ENCODE measurements around the gene NFATC1. TPM values are rescaled to one million over a fixed set of nuclear protein-coding genes. Genes with fewer than 3 reads are reported as not detected.

NFATC1 gene
- total RNA-seq, 2 experiments from 2014 or later: 97.2 to 98.3 TPM

DNA sequence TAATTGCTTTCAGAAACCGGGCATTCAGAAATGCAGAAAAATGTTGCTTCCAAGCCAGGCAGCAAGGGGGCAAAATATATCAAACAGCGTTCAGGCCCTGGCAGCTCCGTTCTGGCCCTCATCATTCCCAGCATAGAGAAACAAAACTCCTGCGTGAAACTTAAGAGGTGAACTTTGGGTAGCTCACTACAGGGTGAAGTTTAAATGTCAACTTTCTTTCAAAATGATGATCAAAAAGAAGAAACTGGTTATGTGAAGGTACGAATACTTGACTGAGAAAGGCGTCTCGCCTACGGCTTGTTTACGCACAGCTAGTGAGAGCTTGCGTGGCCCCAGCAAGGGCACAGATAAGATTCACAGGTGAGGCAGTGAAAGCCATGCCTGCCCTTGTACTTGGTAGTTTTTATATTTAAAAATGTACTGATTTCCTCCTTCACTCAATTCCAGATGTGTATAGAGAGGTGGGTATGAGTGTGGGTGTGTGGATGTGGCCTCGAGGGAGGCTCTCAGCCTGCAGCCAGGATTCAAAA, 127.5 kb downstream of the NFATC1 start:
- peak overlapping the region; percentile 100 for H3K27ac Mint-ChIP-seq
- CTCF ChIA-PET: interaction anchor here (0.7 to 2.8 kb wide), 12 partner anchors 15 to 149 kb away, joined by 3 to 37 read pairs (median 8); no protein-coding TSS in a partner anchor
- H3K27me3 Mint-ChIP-seq: no peaks in the 10 kb centered on the region
- H3K4me3 Mint-ChIP-seq: peak overlapping the region; percentile 78
- no peaks in the 10 kb centered on the region for H3K9me3 Mint-ChIP-seq
- DNase-seq: peak; percentile 90
- TF ChIP-seq, protein P1, sequence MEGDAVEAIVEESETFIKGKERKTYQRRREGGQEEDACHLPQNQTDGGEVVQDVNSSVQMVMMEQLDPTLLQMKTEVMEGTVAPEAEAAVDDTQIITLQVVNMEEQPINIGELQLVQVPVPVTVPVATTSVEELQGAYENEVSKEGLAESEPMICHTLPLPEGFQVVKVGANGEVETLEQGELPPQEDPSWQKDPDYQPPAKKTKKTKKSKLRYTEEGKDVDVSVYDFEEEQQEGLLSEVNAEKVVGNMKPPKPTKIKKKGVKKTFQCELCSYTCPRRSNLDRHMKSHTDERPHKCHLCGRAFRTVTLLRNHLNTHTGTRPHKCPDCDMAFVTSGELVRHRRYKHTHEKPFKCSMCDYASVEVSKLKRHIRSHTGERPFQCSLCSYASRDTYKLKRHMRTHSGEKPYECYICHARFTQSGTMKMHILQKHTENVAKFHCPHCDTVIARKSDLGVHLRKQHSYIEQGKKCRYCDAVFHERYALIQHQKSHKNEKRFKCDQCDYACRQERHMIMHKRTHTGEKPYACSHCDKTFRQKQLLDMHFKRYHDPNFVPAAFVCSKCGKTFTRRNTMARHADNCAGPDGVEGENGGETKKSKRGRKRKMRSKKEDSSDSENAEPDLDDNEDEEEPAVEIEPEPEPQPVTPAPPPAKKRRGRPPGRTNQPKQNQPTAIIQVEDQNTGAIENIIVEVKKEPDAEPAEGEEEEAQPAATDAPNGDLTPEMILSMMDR (IDR thresholded peaks at IDR 0.05): no peak
- peaks cover 63% of the 10 kb centered on the region for H3K4me1 Mint-ChIP-seq (ENCODE audit: low read depth)
- peaks cover 24% of the 10 kb centered on the region for H3K36me3 Mint-ChIP-seq (ENCODE audit: low read depth)
- ATAC-seq: peak; percentile 68
- intact Hi-C loops (cut with micrococcal nuclease): loop anchor here (5.0 kb wide), 1 partner anchor 126 kb away; the partner anchor contains the start of gene NFATC1
- POLR2A ChIA-PET: interaction anchor here (0.9 to 2.6 kb wide), 17 partner anchors 12 to 159 kb away, joined by 3 to 25 read pairs (median 4); partner anchors contain the start of gene NFATC1

DNA sequence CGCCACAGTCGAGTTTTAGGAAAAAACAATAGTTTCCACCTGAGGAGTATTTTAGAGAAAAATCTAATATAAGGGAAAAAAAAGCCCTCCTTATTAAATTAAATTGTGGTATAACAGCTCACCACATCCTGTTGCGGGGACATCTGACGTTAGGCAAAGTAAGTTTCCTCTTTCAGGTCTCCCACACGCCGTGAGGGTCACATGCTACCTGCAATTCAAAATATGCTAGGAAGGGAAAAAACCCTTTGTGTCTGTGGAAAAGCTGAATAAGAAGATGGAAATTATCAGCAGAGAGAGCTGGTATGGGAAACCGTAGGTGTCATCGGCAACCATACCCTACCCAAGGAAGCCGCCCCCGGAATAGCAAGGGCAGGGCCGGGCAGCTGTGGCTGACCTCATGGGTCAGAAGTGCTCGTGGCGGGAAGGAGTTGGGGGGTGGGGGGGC, 128.0 kb downstream of the NFATC1 start:
- TF ChIP-seq, protein P1 (IDR thresholded peaks at IDR 0.05): no peak
- Mint-ChIP-seq H3K27ac (peak overlapping the region; percentile 100), H3K9me3 (no peaks in the 10 kb centered on the region), H3K36me3 (ENCODE audit: low read depth) (peaks cover 23% of the 10 kb centered on the region), H3K4me1 (ENCODE audit: low read depth) (peaks cover 60% of the 10 kb centered on the region), H3K4me3 (peak overlapping the region; percentile 78), H3K27me3 (no peaks in the 10 kb centered on the region)
- DNase-seq (peak; percentile 96), ATAC-seq (peak; percentile 50)
- intact Hi-C loops (cut with micrococcal nuclease): loop anchor here (5.0 kb wide), 1 partner anchor 126 kb away; the partner anchor contains the start of gene NFATC1
- ChIA-PET CTCF (interaction anchor here (0.9 to 2.8 kb wide), 12 partner anchors 8 to 149 kb away, joined by 3 to 37 read pairs (median 8); no protein-coding TSS in a partner anchor), POLR2A (interaction anchor here (0.6 to 2.6 kb wide), 21 partner anchors 12 to 162 kb away, joined by 3 to 25 read pairs (median 4); partner anchors contain the start of gene NFATC1)

DNA sequence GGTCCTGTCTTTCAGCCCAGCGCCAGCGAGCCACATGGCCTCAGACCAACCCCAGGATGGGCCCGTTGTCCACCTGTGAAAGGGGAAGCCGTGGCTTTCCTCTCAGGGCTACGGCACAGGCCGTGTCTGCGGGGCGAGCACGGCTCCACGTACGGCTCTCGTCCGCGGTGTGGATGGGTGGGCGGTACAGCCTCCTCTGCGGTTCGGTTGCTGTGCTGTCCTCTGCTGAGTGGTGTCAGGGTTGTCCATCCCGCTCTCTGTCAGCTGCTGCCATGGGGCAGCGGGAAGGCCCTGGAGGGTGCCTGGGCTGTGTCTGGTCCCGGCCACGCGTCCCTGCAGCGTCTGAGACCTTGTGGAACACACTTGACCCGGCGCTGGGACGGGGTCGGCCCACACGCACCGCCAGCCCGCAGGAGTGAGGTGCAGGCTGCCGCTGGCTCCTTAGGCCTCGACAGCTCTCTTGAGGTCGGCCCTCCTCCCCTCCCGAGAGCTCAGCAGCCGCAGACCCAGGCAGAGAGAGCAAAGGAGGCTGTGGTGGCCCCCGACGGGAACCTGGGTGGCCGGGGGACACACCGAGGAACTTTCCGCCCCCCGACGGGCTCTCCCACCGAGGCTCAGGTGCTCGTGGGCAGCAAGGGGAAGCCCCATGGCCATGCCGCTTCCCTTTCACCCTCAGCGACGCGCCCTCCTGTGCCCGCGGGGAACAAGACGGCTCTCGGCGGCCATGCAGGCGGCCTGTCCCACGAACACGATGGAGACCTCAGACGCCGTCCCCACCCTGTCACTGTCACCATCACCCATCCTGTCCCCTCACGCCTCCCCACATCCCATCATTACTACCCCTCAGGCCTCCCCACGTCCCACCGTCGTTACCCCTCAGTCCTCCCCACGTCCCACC, 128.7 kb downstream of the NFATC1 start:
- ATAC-seq: peak; percentile 32
- TF ChIP-seq, protein P1 (IDR thresholded peaks at IDR 0.05): no peak

DNA sequence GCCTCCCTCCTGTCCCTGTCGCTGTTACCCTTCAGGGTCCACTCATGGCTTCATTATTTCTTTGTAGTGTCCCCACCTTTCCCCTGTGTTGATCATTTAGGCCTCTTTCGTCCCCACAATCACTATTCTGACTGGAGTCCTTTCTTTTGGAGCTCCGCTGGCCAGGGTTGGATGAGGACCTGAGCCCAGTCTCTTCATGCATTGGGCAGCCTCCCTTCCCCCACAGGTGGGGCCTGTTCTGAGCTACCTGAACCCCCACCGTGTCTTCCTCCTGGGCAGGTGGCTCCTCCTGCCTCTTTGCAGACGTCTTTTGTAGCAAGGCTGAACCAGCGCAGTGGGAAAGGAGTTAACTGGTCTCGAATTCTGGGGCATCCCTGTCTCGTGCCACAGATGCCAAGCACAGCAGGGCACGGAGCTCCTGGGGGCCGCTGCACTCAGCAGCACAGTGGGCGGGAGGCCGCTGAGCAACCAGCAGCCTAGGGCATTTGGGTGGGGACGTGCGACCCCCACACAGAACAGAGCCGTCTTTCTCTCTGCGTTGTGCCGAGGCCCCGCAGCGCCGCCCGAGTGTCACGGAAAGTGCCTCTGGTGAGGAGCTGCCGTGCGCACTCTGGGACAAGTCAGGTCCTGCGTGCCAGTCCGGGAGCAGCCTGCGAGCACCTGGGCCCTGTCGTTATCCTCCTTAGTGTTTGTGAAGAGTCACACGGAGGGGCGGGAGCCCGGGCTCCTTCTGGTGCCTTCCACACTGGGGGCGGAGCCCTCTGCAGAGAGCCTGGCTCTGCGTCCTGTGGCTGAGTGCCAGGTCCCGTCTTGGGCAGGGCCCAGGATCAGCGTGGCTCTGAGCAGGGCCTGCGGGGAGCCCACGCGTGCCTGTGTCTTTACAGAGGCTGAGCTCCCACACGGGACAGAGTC, 130.1 kb downstream of the NFATC1 start:
- Mint-ChIP-seq H3K9me3 (no peaks in the 10 kb centered on the region), H3K36me3 (ENCODE audit: low read depth) (peaks cover 29% of the 10 kb centered on the region), H3K27me3 (no peaks in the 10 kb centered on the region), H3K4me3 (peak overlapping the region; percentile 37), H3K27ac (peak overlapping the region; percentile 89), H3K4me1 (ENCODE audit: low read depth) (peaks cover 42% of the 10 kb centered on the region)
- TF ChIP-seq, protein P1 (IDR thresholded peaks at IDR 0.05): no peak
- ATAC-seq (no peak), DNase-seq (no peak)
- intact Hi-C loops (cut with micrococcal nuclease): no loop called here
- ChIA-PET CTCF (interaction anchor here (7.0 kb wide), 1 partner anchor 145 kb away, joined by 88 read pairs; no protein-coding TSS in a partner anchor), POLR2A (interaction anchor here (1.2 to 1.4 kb wide), 2 partner anchors 128 to 132 kb away, joined by 4 read pairs; no protein-coding TSS in a partner anchor)

More for the DNA sequence above, 128.7 kb downstream of the NFATC1 start:
- H3K27ac Mint-ChIP-seq: peak overlapping the region; percentile 100
- H3K27me3 Mint-ChIP-seq: no peaks in the 10 kb centered on the region
- peaks cover 29% of the 10 kb centered on the region for H3K36me3 Mint-ChIP-seq (ENCODE audit: low read depth)
- peaks cover 56% of the 10 kb centered on the region for H3K4me1 Mint-ChIP-seq (ENCODE audit: low read depth)
- H3K9me3 Mint-ChIP-seq: no peaks in the 10 kb centered on the region
- CTCF ChIA-PET: interaction anchor here (0.9 to 2.8 kb wide), 11 partner anchors 9 to 150 kb away, joined by 3 to 37 read pairs (median 8); no protein-coding TSS in a partner anchor
- DNase-seq: peak; percentile 82
- H3K4me3 Mint-ChIP-seq: peak overlapping the region; percentile 78
- intact Hi-C loops (cut with micrococcal nuclease): loop anchor here (5.0 kb wide), 1 partner anchor 127 kb away; the partner anchor contains the start of gene NFATC1
- POLR2A ChIA-PET: interaction anchor here (0.6 to 2.6 kb wide), 19 partner anchors 17 to 162 kb away, joined by 3 to 25 read pairs (median 3); partner anchors contain the start of gene NFATC1

All from activated CD8-positive, alpha-beta T cell treated with anti-CD3 and anti-CD28 coated beads for 36 hours (primary cell).